K562 (cell line): ENCODE data around the gene UBN2. TPM values are rescaled to one million over a fixed set of nuclear protein-coding genes. Genes with fewer than 3 reads are reported as not detected.

ENCODE experiments used
- ATAC-seq: fragments of 200-7000 bp; cut with Tn5 transposase; 3 replicates; pipeline ENCODE4 v1.9.1; 2020; ENCODE audit warnings: moderate library complexity
- BruUV-seq: library from RNA; stranded (reverse); fragments of 400-500 nt; replicated peaks from 2 replicates; lab custom pipeline; 2021; lab: Mats Ljungman, UMichigan
- CTCF ChIA-PET: fragments of 300-600 bp; formaldehyde crosslinking; extraction: SDS; loops from one replicate; lab custom pipeline; 2021; ENCODE audit warnings: low intra/inter-chr PET ratio; lab: Yijun Ruan, JAX
- POLR2A ChIA-PET: fragments of 300-600, 350-650 bp; sonication (Branson Sonifier 250); formaldehyde crosslinking; extraction: SDS; loops from one replicate; lab custom pipeline; 2021; ENCODE audit warnings: antibody characterized with exemption, inconsistent platforms; lab: Yijun Ruan, JAX
- DNase-seq, 4 experiments: peaks; one replicate each; pipeline versions ENCODE4 v3.0.0 to v3.0.0-alpha.2; 2011 to 2018; ENCODE audit warnings: low spot score in 3 of 4, mixed read lengths in 3 of 4; ENCODE audit errors: extremely low read depth in 1 of 4
- FAIRE-seq: peaks from 2 replicates; lab custom pipeline; 2011; peaks lifted over from hg19 to GRCh38; lab: Jason Lieb, UNC
- H2AFZ ChIP-seq: 2 replicates; pipeline ENCODE4 v1.6.0; 2011; ENCODE audit warnings: low read depth, low read length, control low read depth, inconsistent platforms
- H3K27ac ChIP-seq: fragments of 200-600 bp; 3 replicates; pipeline ENCODE4 v1.8.0; 2011; ENCODE audit warnings: low read depth, mild to moderate bottlenecking, control low read depth, inconsistent platforms, low read length, moderate library complexity, mixed read lengths; ENCODE audit errors: extremely low read depth
- H3K27me3 ChIP-seq, 2 experiments: fragments of 300-600 bp in 1 of 2; 2 replicates in 1 of 2; 3 replicates in 1 of 2; pipeline versions ENCODE4 v1.6.0 to v1.8.0; 2011; ENCODE audit warnings: inconsistent platforms in 2 of 2, low read length in 2 of 2, mild to moderate bottlenecking in 1 of 2, mixed read lengths in 1 of 2, moderate library complexity in 1 of 2; ENCODE audit not compliant: control insufficient read depth in 2 of 2, insufficient read depth in 2 of 2
- H3K36me3 ChIP-seq: fragments of 300-600 bp; 3 replicates; pipeline ENCODE4 v1.8.0; 2011; ENCODE audit warnings: mild to moderate bottlenecking, low read length, inconsistent platforms; ENCODE audit not compliant: control insufficient read depth, insufficient read depth
- H3K4me1 ChIP-seq, 2 experiments: fragments of 200-600 bp in 1 of 2; replicated peaks in 1 of 2; 2 replicates in 1 of 2; 3 replicates in 1 of 2; pipeline versions ENCODE4 v1.5.1 to v1.8.0; 2011; ENCODE audit warnings: inconsistent platforms in 2 of 2, low read length in 2 of 2, mild to moderate bottlenecking in 1 of 2, mixed read lengths in 1 of 2, moderate library complexity in 1 of 2; ENCODE audit not compliant: control insufficient read depth in 2 of 2, insufficient read depth in 2 of 2
- H3K4me2 ChIP-seq: 2 replicates; pipeline ENCODE4 v1.6.1; 2011; ENCODE audit warnings: low read length, control low read depth, inconsistent platforms, mixed read lengths; ENCODE audit not compliant: insufficient read depth
- H3K4me3 ChIP-seq: fragments of 200-600 bp; sonication (generic), shearing (Covaris generic); 2 replicates; pipeline ENCODE4 v1.5.1; 2016; ENCODE audit warnings: control low read depth, inconsistent platforms
- H3K79me2 ChIP-seq: fragments of 200-600 bp; 3 replicates; pipeline ENCODE4 v1.8.0; 2011; ENCODE audit warnings: low read length, inconsistent platforms; ENCODE audit not compliant: control insufficient read depth, insufficient read depth
- H3K9ac ChIP-seq, 2 experiments: 2 replicates each; pipeline versions ENCODE4 v1.6.0 to v1.6.1; 2011; ENCODE audit warnings: low read depth in 2 of 2, low read length in 2 of 2, control low read depth in 1 of 2, inconsistent platforms in 1 of 2, mild to moderate bottlenecking in 1 of 2, mixed read lengths in 1 of 2; ENCODE audit not compliant: insufficient read depth in 1 of 2
- H3K9me1 ChIP-seq: one replicate; pipeline ENCODE4 v1.6.0; 2011; ENCODE audit warnings: inconsistent platforms, mild to moderate bottlenecking, low read length, moderate library complexity; ENCODE audit not compliant: control insufficient read depth, insufficient read depth
- H3K9me3 ChIP-seq: replicated peaks from 2 replicates; pipeline ENCODE4 v1.5.1; 2011; ENCODE audit warnings: low read depth, low read length, inconsistent platforms; ENCODE audit not compliant: control insufficient read depth, insufficient read depth
- H4K20me1 ChIP-seq: replicated peaks from 2 replicates; pipeline ENCODE4 v1.6.1; 2011; ENCODE audit warnings: low read length, inconsistent platforms, mixed read lengths; ENCODE audit not compliant: control insufficient read depth, insufficient read depth
- BCL6 ChIP-seq: fragments of 250-450 bp; sonication (Bioruptor Pico); IDR thresholded peaks from 2 replicates; pipeline ENCODE4 v1.4.0; 2020
- ESRRB ChIP-seq: fragments of 250-450 bp; sonication (Bioruptor Pico); IDR thresholded peaks from 2 replicates; pipeline ENCODE4 v1.5.0; 2020; ENCODE audit warnings: mild to moderate bottlenecking, moderate library complexity, borderline replicate concordance
- FOXK2 ChIP-seq, 2 experiments: fragments of 450-650 bp; IDR thresholded peaks in 1 of 2; conservative IDR thresholded peaks in 1 of 2; 2 replicates each; pipeline ENCODE4 v1.6.1; 2016; ENCODE audit warnings: low read depth in 2 of 2, mild to moderate bottlenecking in 1 of 2
- NCOR1 ChIP-seq: fragments of 450-650 bp; IDR thresholded peaks from 2 replicates; pipeline ENCODE4 v1.6.1; 2016; ENCODE audit warnings: mild to moderate bottlenecking, moderate library complexity
- RBM17 ChIP-seq: fragments of 200-400 bp; formaldehyde crosslinking; IDR thresholded peaks from 2 replicates; pipeline ENCODE4 v1.6.1; 2017; ENCODE audit warnings: low read depth, mild to moderate bottlenecking, low read length, borderline replicate concordance
- TFAM ChIP-seq: fragments of 250-450 bp; sonication (Bioruptor Pico); conservative IDR thresholded peaks from 2 replicates; pipeline ENCODE4 v1.5.0; 2021; ENCODE audit warnings: mild to moderate bottlenecking, moderate library complexity
- ZNF121 ChIP-seq: sonication (generic); formaldehyde crosslinking; conservative IDR thresholded peaks from 2 replicates; pipeline ENCODE4 v1.8.0; 2022; ENCODE audit warnings: missing genetic modification reagents
- ZNF764 ChIP-seq: fragments of 250-450 bp; sonication (Bioruptor Pico); IDR thresholded peaks from 2 replicates; pipeline ENCODE4 v1.4.0; 2020; ENCODE audit warnings: low read depth, mild to moderate bottlenecking, moderate library complexity
- WGBS: fragments of 100-300 bp; shearing (Covaris generic); methylation state at CpG from one replicate; pipeline ENCODE4 v1.1.6; 2016; ENCODE audit warnings: low coverage, mixed read lengths; ENCODE audit not compliant: insufficient coverage; ENCODE audit errors: missing lambda C conversion rate; 5-methylcytosine and 5-hydroxymethylcytosine counted together
- in situ Hi-C: fragments of 300-500 bp; cut with MboI; formaldehyde crosslinking; loops from 4 replicates; pipeline ENCODE4 v1.15.0; 2018; ENCODE audit warnings: inconsistent platforms, mixed read lengths
- intact Hi-C: fragments of 100-400 bp; cut with micrococcal nuclease; formaldehyde crosslinking; loops from 2 replicates; pipeline ENCODE4 v1.14.2; 2022
- polyA plus RNA-seq, 8 experiments: library from polyadenylated mRNA; depleted of rRNA in 4 of 8; stranded (reverse) in 5 of 8; unstranded in 3 of 8; fragments of >200 nt; fragmentation: Nextera tagmentation in 2 of 8; fragmentation: Illumina TruSeq in 1 of 8; extraction: Ambion mirVana in 2 of 8; extraction: Trizol in 1 of 8; gene quantifications; 2 replicates each; pipeline versions ENCODE4 v1.2.1 to v1.2.3, GENCODE V29; 2011 to 2014; ENCODE audit warnings: inconsistent platforms in 1 of 8, missing spikeins in 1 of 8
- total RNA-seq, 7 experiments: library from RNA; depleted of rRNA in 6 of 7; stranded (reverse); fragments of >200 nt in 6 of 7; fragmentation: Illumina TruSeq in 2 of 7; extraction: Trizol in 2 of 7; gene quantifications; 2 replicates each; pipeline versions ENCODE4 v1.2.1 to v1.2.3, GENCODE V29; 2011 to 2021; ENCODE audit warnings: low replicate concordance in 1 of 7
- TF ChIP-seq, protein P1 (sequence below): fragments of 250-450 bp; sonication (Bioruptor Pico); IDR thresholded peaks from 2 replicates; pipeline ENCODE4 v1.4.0; 2020; ENCODE audit warnings: mild to moderate bottlenecking, moderate library complexity, borderline replicate concordance

Gene UBN2
- total and polyA plus RNA-seq, 9 of the 15 experiments (the other 6 are each of a cell fraction or from before 2014, with no cell fraction given): 1.2 to 19.5 (median 9.9) TPM

DNA sequence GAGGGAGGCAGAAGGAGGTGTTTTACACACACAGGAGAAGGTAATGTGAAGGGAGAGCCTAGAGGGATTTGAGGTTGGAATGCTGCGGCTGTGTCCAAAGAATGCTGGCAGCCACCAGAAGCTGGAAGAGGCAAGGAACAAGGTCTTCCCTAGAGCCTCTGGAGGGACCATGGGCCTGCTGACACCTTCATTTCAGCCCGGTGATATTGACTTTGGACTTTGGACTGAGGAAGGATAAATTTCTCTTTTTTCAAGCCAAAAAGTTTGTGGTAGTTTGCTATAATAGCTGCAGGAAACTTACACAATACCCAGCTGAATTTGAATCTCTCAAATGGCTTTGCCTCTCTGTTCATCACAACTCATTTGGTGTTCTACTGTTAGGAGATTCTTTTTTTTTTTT is 34.6 kb downstream of the UBN2 start:
- Histone ChIP-seq H3K9ac (no peak overlapping the region), H3K4me1 (no peaks in the 10 kb centered on the region), H3K9me1 (no peaks in the 10 kb centered on the region), H3K4me2 (no peak overlapping the region), H3K9me3 (no peaks in the 10 kb centered on the region), H4K20me1 (no peaks in the 10 kb centered on the region), H3K79me2 (no peaks in the 10 kb centered on the region), H3K27ac (no peak overlapping the region), H2AFZ (no peak overlapping the region), H3K36me3 (peaks cover 77% of the 10 kb centered on the region), H3K27me3 (no peaks in the 10 kb centered on the region), H3K4me3 (no peak overlapping the region)
- 90% methylated on average over 2 of the region's 2 CpGs for WGBS
- no peak for FAIRE-seq
- intact Hi-C loops: no loop called here
- POLR2A ChIA-PET: no interaction called here
- TF ChIP-seq TFAM (no peak), RBM17 (no peak), FOXK2 (conservative IDR thresholded peaks at IDR 0.05 in 1 of 2, IDR thresholded peaks at IDR 0.05 in 1 of 2; ENCODE audit: low read depth in 2 of 2) (no peak), ZNF764 (CRISPR knock-in tag) (no peak), ESRRB (CRISPR knock-in tag) (no peak), NCOR1 (no peak), BCL6 (CRISPR knock-in tag) (no peak), ZNF121 (CRISPR knock-in tag) (no peak)
- TF ChIP-seq, protein P1, sequence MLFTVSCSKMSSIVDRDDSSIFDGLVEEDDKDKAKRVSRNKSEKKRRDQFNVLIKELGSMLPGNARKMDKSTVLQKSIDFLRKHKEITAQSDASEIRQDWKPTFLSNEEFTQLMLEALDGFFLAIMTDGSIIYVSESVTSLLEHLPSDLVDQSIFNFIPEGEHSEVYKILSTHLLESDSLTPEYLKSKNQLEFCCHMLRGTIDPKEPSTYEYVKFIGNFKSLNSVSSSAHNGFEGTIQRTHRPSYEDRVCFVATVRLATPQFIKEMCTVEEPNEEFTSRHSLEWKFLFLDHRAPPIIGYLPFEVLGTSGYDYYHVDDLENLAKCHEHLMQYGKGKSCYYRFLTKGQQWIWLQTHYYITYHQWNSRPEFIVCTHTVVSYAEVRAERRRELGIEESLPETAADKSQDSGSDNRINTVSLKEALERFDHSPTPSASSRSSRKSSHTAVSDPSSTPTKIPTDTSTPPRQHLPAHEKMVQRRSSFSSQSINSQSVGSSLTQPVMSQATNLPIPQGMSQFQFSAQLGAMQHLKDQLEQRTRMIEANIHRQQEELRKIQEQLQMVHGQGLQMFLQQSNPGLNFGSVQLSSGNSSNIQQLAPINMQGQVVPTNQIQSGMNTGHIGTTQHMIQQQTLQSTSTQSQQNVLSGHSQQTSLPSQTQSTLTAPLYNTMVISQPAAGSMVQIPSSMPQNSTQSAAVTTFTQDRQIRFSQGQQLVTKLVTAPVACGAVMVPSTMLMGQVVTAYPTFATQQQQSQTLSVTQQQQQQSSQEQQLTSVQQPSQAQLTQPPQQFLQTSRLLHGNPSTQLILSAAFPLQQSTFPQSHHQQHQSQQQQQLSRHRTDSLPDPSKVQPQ (CRISPR knock-in tag): no peak
- BruUV-seq: no TSS peak
- no peak for DNase-seq
- CTCF ChIA-PET: no interaction called here
- no peak for ATAC-seq
- in situ Hi-C loops: no loop called here
